MCF 10A (cell line): ENCODE measurements around the gene VAV2. TPM values are rescaled to one million over a fixed set of nuclear protein-coding genes. Genes with fewer than 3 reads are reported as not detected.
A peak's percentile ranks its signal among the peaks of the same experiment; 100 is the strongest.

Experiments used
- Bru-seq: library from RNA; stranded (reverse); fragments of 400-500 nt; gene quantifications from one replicate; lab custom pipeline; 2021; lab: Mats Ljungman, UMichigan
- BruChase-seq, 2 experiments: library from RNA; stranded (reverse); fragments of 400-500 nt; gene quantifications; one replicate each; lab custom pipeline; 2021; lab: Mats Ljungman, UMichigan
- BruUV-seq: library from RNA; stranded (reverse); fragments of 400-500 nt; replicated peaks from 2 replicates; lab custom pipeline; 2021; lab: Mats Ljungman, UMichigan
- CTCF ChIA-PET: fragments of 300-600 bp; sonication (Branson Sonifier 250); formaldehyde crosslinking; extraction: SDS; loops from one replicate; lab custom pipeline; 2021; ENCODE audit warnings: antibody characterized with exemption, inconsistent platforms; lab: Yijun Ruan, JAX
- POLR2A ChIA-PET: fragments of 300-600, 350-650 bp; sonication (Branson Sonifier 250); formaldehyde crosslinking; extraction: SDS; loops from one replicate; lab custom pipeline; 2020; ENCODE audit warnings: antibody characterized with exemption, inconsistent platforms; lab: Yijun Ruan, JAX
- DNase-seq: peaks from one replicate; pipeline ENCODE4 v3.0.0-alpha.2; 2018; ENCODE audit not compliant: unreplicated experiment
- H3K27ac Mint-ChIP-seq: one replicate; pipeline ENCODE4 v1.8.0; 2022; ENCODE audit warnings: mild to moderate bottlenecking, low read depth, mixed read lengths; ENCODE audit not compliant: unreplicated experiment
- H3K27me3 Mint-ChIP-seq: one replicate; pipeline ENCODE4 v1.8.0; 2022; ENCODE audit warnings: mixed read lengths; ENCODE audit not compliant: insufficient read depth, unreplicated experiment
- H3K36me3 Mint-ChIP-seq: one replicate; pipeline ENCODE4 v1.8.0; 2022; ENCODE audit warnings: mild to moderate bottlenecking, moderate library complexity, mixed read lengths; ENCODE audit not compliant: insufficient read depth, unreplicated experiment
- H3K4me1 Mint-ChIP-seq: one replicate; pipeline ENCODE4 v1.8.0; 2022; ENCODE audit warnings: mixed read lengths; ENCODE audit not compliant: insufficient read depth, unreplicated experiment
- H3K4me3 Mint-ChIP-seq: one replicate; pipeline ENCODE4 v1.8.0; 2022; ENCODE audit warnings: mild to moderate bottlenecking, moderate library complexity, mixed read lengths; ENCODE audit not compliant: unreplicated experiment
- H3K9me3 Mint-ChIP-seq: one replicate; pipeline ENCODE4 v1.8.0; 2022; ENCODE audit warnings: mixed read lengths; ENCODE audit not compliant: unreplicated experiment
- intact Hi-C: fragments of 100-400 bp; cut with micrococcal nuclease; formaldehyde crosslinking; loops from 2 replicates; pipeline ENCODE4 v1.14.1; 2022
- long read RNA-seq: library from polyadenylated mRNA; stranded (forward); transcript quantifications from one replicate; pipeline ENCODE4 v2.0.0, GENCODE V29; 2022
- total RNA-seq: library from RNA; stranded (reverse); gene quantifications from 2 replicates; pipeline ENCODE4 v1.2.3, GENCODE V29; 2022
- TF ChIP-seq, protein P1 (sequence below): fragments of 200-600 bp; IDR thresholded peaks from one replicate; pipeline ENCODE4 v1.8.0; 2022; ENCODE audit warnings: antibody characterized with exemption, mild to moderate bottlenecking; ENCODE audit not compliant: unreplicated experiment

Gene VAV2, protein sequence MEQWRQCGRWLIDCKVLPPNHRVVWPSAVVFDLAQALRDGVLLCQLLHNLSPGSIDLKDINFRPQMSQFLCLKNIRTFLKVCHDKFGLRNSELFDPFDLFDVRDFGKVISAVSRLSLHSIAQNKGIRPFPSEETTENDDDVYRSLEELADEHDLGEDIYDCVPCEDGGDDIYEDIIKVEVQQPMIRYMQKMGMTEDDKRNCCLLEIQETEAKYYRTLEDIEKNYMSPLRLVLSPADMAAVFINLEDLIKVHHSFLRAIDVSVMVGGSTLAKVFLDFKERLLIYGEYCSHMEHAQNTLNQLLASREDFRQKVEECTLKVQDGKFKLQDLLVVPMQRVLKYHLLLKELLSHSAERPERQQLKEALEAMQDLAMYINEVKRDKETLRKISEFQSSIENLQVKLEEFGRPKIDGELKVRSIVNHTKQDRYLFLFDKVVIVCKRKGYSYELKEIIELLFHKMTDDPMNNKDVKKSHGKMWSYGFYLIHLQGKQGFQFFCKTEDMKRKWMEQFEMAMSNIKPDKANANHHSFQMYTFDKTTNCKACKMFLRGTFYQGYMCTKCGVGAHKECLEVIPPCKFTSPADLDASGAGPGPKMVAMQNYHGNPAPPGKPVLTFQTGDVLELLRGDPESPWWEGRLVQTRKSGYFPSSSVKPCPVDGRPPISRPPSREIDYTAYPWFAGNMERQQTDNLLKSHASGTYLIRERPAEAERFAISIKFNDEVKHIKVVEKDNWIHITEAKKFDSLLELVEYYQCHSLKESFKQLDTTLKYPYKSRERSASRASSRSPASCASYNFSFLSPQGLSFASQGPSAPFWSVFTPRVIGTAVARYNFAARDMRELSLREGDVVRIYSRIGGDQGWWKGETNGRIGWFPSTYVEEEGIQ
- 29.9 and 31.0 TPM in 2 replicates for total RNA-seq
- Bru-seq, nascent RNA, result percentile 53 among the genes with signal in this experiment
- percentile 53 among the genes with signal in this experiment for BruChase-seq, experiment 1, labeled RNA remaining after a 6-hour chase
- BruChase-seq, experiment 2, labeled RNA remaining after a 2-hour chase, result percentile 54 among the genes with signal in this experiment
- long read RNA-seq, full-length matches to known transcripts, result 20 of 41 reads
- long read RNA-seq, partial matches to known transcripts, result 3 of 41 reads
- long read RNA-seq, other reads (novel, unspliced or antisense), result 18 of 41 reads

DNA sequence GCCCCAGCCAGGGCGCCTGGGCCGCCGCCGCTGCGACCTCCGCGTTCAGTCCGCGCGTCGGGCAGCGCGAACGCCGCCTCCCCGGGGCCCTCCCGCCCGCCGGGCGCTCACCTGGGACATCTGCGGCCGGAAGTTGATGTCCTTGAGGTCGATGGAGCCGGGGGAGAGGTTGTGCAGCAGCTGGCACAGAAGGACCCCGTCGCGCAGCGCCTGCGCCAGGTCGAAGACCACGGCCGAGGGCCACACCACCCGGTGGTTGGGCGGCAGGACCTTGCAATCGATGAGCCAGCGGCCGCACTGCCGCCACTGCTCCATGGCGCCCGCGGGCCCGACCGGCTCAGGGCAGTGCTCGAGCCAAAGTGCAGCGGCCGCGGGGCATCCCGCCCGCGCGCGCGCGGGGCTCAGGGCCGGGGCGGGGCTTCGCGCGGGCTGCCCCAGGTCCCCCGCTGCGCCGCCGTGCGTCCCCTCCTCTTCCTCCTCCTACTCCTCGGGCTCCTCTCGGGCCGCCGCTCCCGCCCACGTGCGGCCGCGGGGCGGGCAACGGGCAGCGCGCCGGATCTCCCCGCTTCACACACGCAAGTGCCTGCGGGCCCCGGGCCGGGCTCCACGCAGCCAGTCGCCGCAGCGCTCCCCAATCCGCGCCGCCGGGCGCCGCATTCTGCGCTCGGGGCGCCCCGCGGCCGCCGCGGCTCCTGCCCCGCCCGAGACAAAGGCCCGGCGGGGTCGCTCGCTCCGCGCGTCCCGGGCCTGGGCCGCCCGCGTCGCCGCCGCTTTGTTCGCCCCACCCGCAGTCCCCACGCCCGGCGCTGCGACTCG is at the start of gene VAV2:
TSS of gene VAV2 (minus strand) at position 361 of the 816 bp plus-strand sequence. CDS start at position 315, 46 bp downstream.
- Mint-ChIP-seq H3K27me3 (no peaks in the 10 kb centered on the region), H3K4me1 (peaks cover 2% of the 10 kb centered on the region), H3K9me3 (no peaks in the 10 kb centered on the region), H3K36me3 (no peaks in the 10 kb centered on the region), H3K4me3 (peak within 1 kb of the TSS; percentile 85), H3K27ac (peak within 1 kb of the TSS; percentile 64)
- no TSS peak for BruUV-seq
- CTCF ChIA-PET, result interaction anchor here (3.6 to 3.9 kb wide), 2 partner anchors 200 to 211 kb away, joined by 90 to 136 read pairs; no protein-coding TSS in a partner anchor
- intact Hi-C loops, result no loop called here
- POLR2A ChIA-PET, result interaction anchor here (0.9 to 1.0 kb wide), 2 partner anchors 115 to 332 kb away, joined by 3 read pairs; no protein-coding TSS in a partner anchor
- DNase-seq, result peak; percentile 58
- TF ChIP-seq, protein P1, sequence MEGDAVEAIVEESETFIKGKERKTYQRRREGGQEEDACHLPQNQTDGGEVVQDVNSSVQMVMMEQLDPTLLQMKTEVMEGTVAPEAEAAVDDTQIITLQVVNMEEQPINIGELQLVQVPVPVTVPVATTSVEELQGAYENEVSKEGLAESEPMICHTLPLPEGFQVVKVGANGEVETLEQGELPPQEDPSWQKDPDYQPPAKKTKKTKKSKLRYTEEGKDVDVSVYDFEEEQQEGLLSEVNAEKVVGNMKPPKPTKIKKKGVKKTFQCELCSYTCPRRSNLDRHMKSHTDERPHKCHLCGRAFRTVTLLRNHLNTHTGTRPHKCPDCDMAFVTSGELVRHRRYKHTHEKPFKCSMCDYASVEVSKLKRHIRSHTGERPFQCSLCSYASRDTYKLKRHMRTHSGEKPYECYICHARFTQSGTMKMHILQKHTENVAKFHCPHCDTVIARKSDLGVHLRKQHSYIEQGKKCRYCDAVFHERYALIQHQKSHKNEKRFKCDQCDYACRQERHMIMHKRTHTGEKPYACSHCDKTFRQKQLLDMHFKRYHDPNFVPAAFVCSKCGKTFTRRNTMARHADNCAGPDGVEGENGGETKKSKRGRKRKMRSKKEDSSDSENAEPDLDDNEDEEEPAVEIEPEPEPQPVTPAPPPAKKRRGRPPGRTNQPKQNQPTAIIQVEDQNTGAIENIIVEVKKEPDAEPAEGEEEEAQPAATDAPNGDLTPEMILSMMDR, result no peak

DNA sequence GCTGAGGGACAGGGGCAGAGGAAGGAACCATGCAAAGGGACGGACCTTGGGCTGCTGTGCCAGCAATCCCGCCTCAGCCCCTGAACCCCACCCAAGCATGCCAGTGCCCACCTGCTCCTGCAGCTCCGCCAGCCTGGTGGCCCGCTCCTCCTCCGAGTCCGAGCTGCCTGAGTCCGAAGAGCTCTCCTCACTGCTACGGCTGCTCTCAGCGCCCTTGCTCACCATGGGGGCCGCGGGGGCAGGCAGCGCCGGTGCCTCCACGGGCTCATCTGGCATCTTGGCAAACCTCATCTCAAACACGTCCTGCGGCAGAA is 49.5 kb upstream of the VAV2 start:
- Mint-ChIP-seq H3K9me3 (no peaks in the 10 kb centered on the region), H3K36me3 (peaks cover 64% of the 10 kb centered on the region), H3K4me3 (no peak overlapping the region), H3K27me3 (no peaks in the 10 kb centered on the region), H3K27ac (no peak overlapping the region), H3K4me1 (no peaks in the 10 kb centered on the region)
- ChIA-PET POLR2A (interaction anchor here (1.1 to 2.7 kb wide), 3 partner anchors 9 to 14 kb away, joined by 4 to 10 read pairs (median 9); no protein-coding TSS in a partner anchor), CTCF (interaction anchor here (0.6 kb wide), 2 partner anchors 49 to 105 kb away, joined by 3 to 4 read pairs; no protein-coding TSS in a partner anchor)
- no TSS peak for BruUV-seq
- TF ChIP-seq, protein P1, result no peak
- intact Hi-C loops, result no loop called here
- no peak for DNase-seq

DNA sequence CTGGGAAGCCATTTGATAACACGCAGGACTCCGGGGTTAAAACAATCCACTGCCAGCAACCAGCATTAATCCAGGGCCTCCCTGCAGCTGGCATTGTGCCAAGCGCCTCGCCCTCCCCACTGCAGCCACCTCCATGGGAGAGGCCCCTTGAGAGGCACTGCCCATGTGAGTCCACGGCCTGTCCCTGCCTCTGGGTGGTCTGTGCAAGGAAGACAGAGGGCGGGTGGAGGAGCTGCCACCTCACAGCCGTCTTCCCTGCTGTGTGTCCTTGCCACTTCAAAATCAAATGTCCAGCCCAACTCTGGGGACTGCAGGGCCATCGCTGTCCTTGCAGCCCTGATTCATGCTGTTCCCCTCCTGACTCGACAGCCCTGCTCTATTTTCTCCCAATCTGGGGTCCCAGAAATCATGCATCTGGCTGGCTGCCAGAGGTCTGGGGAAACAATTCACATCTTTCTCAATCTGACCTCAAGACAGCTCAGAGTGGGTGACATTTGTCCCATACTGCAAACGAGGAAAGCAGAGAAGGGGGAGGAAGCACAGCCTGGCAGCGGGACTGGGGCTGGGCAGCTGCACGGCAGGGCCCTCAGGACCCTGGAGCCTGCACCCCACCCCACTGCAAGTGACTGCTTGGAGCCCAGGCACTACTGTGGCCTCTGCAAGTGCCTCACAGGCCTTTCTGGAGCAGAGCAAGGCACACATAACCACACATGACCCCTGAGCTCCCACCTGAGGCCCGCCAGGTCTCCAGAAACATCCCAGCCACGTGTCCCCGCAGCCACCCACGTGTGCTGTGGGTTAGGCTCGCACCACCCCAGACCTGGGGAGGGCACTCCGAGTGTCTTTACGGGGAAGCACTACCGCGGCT is 48.9 kb upstream of the VAV2 start:
- DNase-seq, result no peak

More for the DNA sequence above, 48.9 kb upstream of the VAV2 start:
- no peaks in the 10 kb centered on the region for H3K4me1 Mint-ChIP-seq
- ChIA-PET CTCF (no interaction called here), POLR2A (interaction anchor here (0.6 to 2.7 kb wide), 4 partner anchors 10 to 95 kb away, joined by 3 to 10 read pairs (median 6); no protein-coding TSS in a partner anchor)
- TF ChIP-seq, protein P1, result no peak
- H3K27me3 Mint-ChIP-seq, result no peaks in the 10 kb centered on the region
- no peak overlapping the region for H3K4me3 Mint-ChIP-seq
- no peaks in the 10 kb centered on the region for H3K9me3 Mint-ChIP-seq
- peaks cover 65% of the 10 kb centered on the region for H3K36me3 Mint-ChIP-seq
- BruUV-seq, result no TSS peak
- H3K27ac Mint-ChIP-seq, result no peak overlapping the region
- intact Hi-C loops, result no loop called here
